A549 (cell line): ENCODE data around the gene DHX29.

Experiments
- CBX8 ChIP-seq: fragments of 200-600 bp; sonication (generic); IDR thresholded peaks from 2 replicates; pipeline ENCODE4 v1.6.1; 2016
- EP300 ChIP-seq, 2 experiments: fragments of >200 bp; sonication (Bioruptor Twin); formaldehyde crosslinking; IDR thresholded peaks; 2 replicates in 1 of 2; 3 replicates in 1 of 2; pipeline ENCODE4 v1.6.1; 2016 to 2017
- ESRRA ChIP-seq: fragments of 150-350 bp; IDR thresholded peaks from 2 replicates; pipeline ENCODE4 v1.6.1; 2014; ENCODE audit warnings: mild to moderate bottlenecking, low read length, borderline replicate concordance
- FOXS1 ChIP-seq: fragments of 250-450 bp; sonication (Bioruptor Pico); IDR thresholded peaks from 2 replicates; pipeline ENCODE4 v1.5.0; 2020; ENCODE audit warnings: mild to moderate bottlenecking, moderate library complexity
- MAFK ChIP-seq: fragments of 450-650 bp; IDR thresholded peaks from 2 replicates; pipeline ENCODE4 v1.6.1; 2014; ENCODE audit not compliant: partially characterized antibody
- MYC ChIP-seq: IDR thresholded peaks from 2 replicates; pipeline ENCODE4 v1.6.1; 2012; ENCODE audit warnings: mild to moderate bottlenecking, inconsistent platforms, low read length, improper control_type of control experiment, borderline replicate concordance
- PHF8 ChIP-seq: fragments of 200-600 bp; sonication (generic); IDR thresholded peaks from 2 replicates; pipeline ENCODE4 v1.6.1; 2016; ENCODE audit warnings: low read depth, mild to moderate bottlenecking, antibody characterized with exemption, moderate library complexity, borderline replicate concordance
- POLR2A ChIP-seq: IDR thresholded peaks from 2 replicates; pipeline ENCODE4 v1.6.1; 2012; ENCODE audit warnings: mild to moderate bottlenecking, low read length
- RFX5 ChIP-seq: fragments of 450-650 bp; IDR thresholded peaks from 2 replicates; pipeline ENCODE4 v1.7.1; 2014; ENCODE audit warnings: antibody characterized with exemption, mild to moderate bottlenecking, moderate library complexity
- SMC3 ChIP-seq: fragments of >200 bp; sonication (Bioruptor Twin); formaldehyde crosslinking; IDR thresholded peaks from 3 replicates; pipeline ENCODE4 v1.6.1; 2018; ENCODE audit warnings: inconsistent platforms
- TF ChIP-seq, protein P1 (sequence below): fragments of >200 bp; sonication (Bioruptor Twin); formaldehyde crosslinking; IDR thresholded peaks from 3 replicates; pipeline ENCODE4 v1.5.1; 2016
- TF ChIP-seq, protein P2 (sequence below): IDR thresholded peaks from 2 replicates; pipeline ENCODE4 v1.6.1; 2012
- TF ChIP-seq, protein P3 (sequence below): fragments of 150-350 bp; IDR thresholded peaks from 2 replicates; pipeline ENCODE4 v1.6.1; 2014; ENCODE audit warnings: low read depth, mild to moderate bottlenecking, low read length
- TF ChIP-seq, protein P4 (sequence below): fragments of >200 bp; sonication (Bioruptor Twin); formaldehyde crosslinking; IDR thresholded peaks from 3 replicates; pipeline ENCODE4 v1.6.1; 2016

GRCh38 chr5:55236800-55237199, 70.7 kb downstream of the DHX29 start:
- TF ChIP-seq SMC3, result no peak
- TF ChIP-seq, protein P1, sequence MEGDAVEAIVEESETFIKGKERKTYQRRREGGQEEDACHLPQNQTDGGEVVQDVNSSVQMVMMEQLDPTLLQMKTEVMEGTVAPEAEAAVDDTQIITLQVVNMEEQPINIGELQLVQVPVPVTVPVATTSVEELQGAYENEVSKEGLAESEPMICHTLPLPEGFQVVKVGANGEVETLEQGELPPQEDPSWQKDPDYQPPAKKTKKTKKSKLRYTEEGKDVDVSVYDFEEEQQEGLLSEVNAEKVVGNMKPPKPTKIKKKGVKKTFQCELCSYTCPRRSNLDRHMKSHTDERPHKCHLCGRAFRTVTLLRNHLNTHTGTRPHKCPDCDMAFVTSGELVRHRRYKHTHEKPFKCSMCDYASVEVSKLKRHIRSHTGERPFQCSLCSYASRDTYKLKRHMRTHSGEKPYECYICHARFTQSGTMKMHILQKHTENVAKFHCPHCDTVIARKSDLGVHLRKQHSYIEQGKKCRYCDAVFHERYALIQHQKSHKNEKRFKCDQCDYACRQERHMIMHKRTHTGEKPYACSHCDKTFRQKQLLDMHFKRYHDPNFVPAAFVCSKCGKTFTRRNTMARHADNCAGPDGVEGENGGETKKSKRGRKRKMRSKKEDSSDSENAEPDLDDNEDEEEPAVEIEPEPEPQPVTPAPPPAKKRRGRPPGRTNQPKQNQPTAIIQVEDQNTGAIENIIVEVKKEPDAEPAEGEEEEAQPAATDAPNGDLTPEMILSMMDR, result no peak
- no peak for TF ChIP-seq POLR2A
- TF ChIP-seq MAFK, result no peak
- no peak for TF ChIP-seq CBX8
- TF ChIP-seq, protein P2, sequence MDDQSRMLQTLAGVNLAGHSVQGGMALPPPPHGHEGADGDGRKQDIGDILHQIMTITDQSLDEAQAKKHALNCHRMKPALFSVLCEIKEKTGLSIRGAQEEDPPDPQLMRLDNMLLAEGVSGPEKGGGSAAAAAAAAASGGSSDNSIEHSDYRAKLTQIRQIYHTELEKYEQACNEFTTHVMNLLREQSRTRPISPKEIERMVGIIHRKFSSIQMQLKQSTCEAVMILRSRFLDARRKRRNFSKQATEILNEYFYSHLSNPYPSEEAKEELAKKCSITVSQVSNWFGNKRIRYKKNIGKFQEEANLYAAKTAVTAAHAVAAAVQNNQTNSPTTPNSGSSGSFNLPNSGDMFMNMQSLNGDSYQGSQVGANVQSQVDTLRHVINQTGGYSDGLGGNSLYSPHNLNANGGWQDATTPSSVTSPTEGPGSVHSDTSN, result no peak
- no peak for TF ChIP-seq FOXS1 (CRISPR knock-in tag)
- no peak for TF ChIP-seq EP300 (IDR thresholded peaks at IDR 0.05)
- TF ChIP-seq, protein P3, sequence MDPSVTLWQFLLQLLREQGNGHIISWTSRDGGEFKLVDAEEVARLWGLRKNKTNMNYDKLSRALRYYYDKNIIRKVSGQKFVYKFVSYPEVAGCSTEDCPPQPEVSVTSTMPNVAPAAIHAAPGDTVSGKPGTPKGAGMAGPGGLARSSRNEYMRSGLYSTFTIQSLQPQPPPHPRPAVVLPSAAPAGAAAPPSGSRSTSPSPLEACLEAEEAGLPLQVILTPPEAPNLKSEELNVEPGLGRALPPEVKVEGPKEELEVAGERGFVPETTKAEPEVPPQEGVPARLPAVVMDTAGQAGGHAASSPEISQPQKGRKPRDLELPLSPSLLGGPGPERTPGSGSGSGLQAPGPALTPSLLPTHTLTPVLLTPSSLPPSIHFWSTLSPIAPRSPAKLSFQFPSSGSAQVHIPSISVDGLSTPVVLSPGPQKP, result no peak
- no peak for TF ChIP-seq RFX5
- TF ChIP-seq ESRRA, result no peak
- no peak for TF ChIP-seq PHF8
- TF ChIP-seq, protein P4, sequence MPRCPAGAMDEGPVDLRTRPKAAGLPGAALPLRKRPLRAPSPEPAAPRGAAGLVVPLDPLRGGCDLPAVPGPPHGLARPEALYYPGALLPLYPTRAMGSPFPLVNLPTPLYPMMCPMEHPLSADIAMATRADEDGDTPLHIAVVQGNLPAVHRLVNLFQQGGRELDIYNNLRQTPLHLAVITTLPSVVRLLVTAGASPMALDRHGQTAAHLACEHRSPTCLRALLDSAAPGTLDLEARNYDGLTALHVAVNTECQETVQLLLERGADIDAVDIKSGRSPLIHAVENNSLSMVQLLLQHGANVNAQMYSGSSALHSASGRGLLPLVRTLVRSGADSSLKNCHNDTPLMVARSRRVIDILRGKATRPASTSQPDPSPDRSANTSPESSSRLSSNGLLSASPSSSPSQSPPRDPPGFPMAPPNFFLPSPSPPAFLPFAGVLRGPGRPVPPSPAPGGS, result no peak
- TF ChIP-seq MYC, result no peak
